ENCODE measurements around the gene LSM4.

The LSM4 gene

GRCh38 chr19:18271433-18271841 is 51.4 kb downstream of the LSM4 start:
- H3K4me1 ChIP-seq (ENCODE audit: control insufficient read depth, insufficient read depth, low read length) = peaks cover 16% of the 10 kb centered on the region
- H3K9ac ChIP-seq (ENCODE audit: low read length) = no peak overlapping the region
- no peak overlapping the region for H3K27ac ChIP-seq (ENCODE audit: low read depth, low read length)
- H3K27me3 ChIP-seq (ENCODE audit: control insufficient read depth, insufficient read depth, low read length) = no peaks in the 10 kb centered on the region
- no peak overlapping the region for H3K4me3 ChIP-seq (ENCODE audit: low read length)
- H3K36me3 ChIP-seq (ENCODE audit: control insufficient read depth, insufficient read depth, low read length) = peaks cover 5% of the 10 kb centered on the region

- Histone ChIP-seq H3K27me3 (ENCODE audit: control insufficient read depth, insufficient read depth, low read length) (no peaks in the 10 kb centered on the region), H3K4me3 (ENCODE audit: low read length) (no peak overlapping the region), H3K27ac (ENCODE audit: low read depth, low read length) (no peak overlapping the region), H3K4me1 (ENCODE audit: control insufficient read depth, insufficient read depth, low read length) (peaks cover 9% of the 10 kb centered on the region), H3K36me3 (ENCODE audit: control insufficient read depth, insufficient read depth, low read length) (peaks cover 6% of the 10 kb centered on the region), H3K9ac (ENCODE audit: low read length) (no peak overlapping the region)
Observed at GRCh38 chr19:18270326-18270725, 52.5 kb downstream of the LSM4 start.

GRCh38 chr19:18269070-18269723 is 53.7 kb downstream of the LSM4 start:
- Histone ChIP-seq H3K4me1 (ENCODE audit: control insufficient read depth, insufficient read depth, low read length) (peaks cover under 1% of the 10 kb centered on the region), H3K4me3 (ENCODE audit: low read length) (no peak overlapping the region), H3K27ac (ENCODE audit: low read depth, low read length) (no peak overlapping the region), H3K9ac (ENCODE audit: low read length) (no peak overlapping the region), H3K36me3 (ENCODE audit: control insufficient read depth, insufficient read depth, low read length) (peaks cover 6% of the 10 kb centered on the region), H3K27me3 (ENCODE audit: control insufficient read depth, insufficient read depth, low read length) (no peaks in the 10 kb centered on the region)

GRCh38 chr19:18266771-18267686 is 55.8 kb downstream of the LSM4 start:
- no peak overlapping the region for H3K9ac ChIP-seq (ENCODE audit: low read length)
- no peak overlapping the region for H3K27ac ChIP-seq (ENCODE audit: low read depth, low read length)
- no peak overlapping the region for H3K4me3 ChIP-seq (ENCODE audit: low read length)
- no peaks in the 10 kb centered on the region for H3K4me1 ChIP-seq (ENCODE audit: control insufficient read depth, insufficient read depth, low read length)
- H3K27me3 ChIP-seq (ENCODE audit: control insufficient read depth, insufficient read depth, low read length) = no peaks in the 10 kb centered on the region
- H3K36me3 ChIP-seq (ENCODE audit: control insufficient read depth, insufficient read depth, low read length) = peaks cover 6% of the 10 kb centered on the region

GRCh38 chr19:18265582-18265981 is 57.3 kb downstream of the LSM4 start:
- no peak overlapping the region for H3K4me3 ChIP-seq (ENCODE audit: low read length)
- no peaks in the 10 kb centered on the region for H3K4me1 ChIP-seq (ENCODE audit: control insufficient read depth, insufficient read depth, low read length)
- no peak overlapping the region for H3K9ac ChIP-seq (ENCODE audit: low read length)
- H3K27ac ChIP-seq (ENCODE audit: low read depth, low read length) = no peak overlapping the region
- peaks cover 6% of the 10 kb centered on the region for H3K36me3 ChIP-seq (ENCODE audit: control insufficient read depth, insufficient read depth, low read length)
- H3K27me3 ChIP-seq (ENCODE audit: control insufficient read depth, insufficient read depth, low read length) = no peaks in the 10 kb centered on the region

- no peak overlapping the region for H3K9ac ChIP-seq (ENCODE audit: low read length)
- H3K4me1 ChIP-seq (ENCODE audit: control insufficient read depth, insufficient read depth, low read length) = no peaks in the 10 kb centered on the region
- H3K27me3 ChIP-seq (ENCODE audit: control insufficient read depth, insufficient read depth, low read length) = no peaks in the 10 kb centered on the region
- H3K36me3 ChIP-seq (ENCODE audit: control insufficient read depth, insufficient read depth, low read length) = peaks cover 6% of the 10 kb centered on the region
- H3K4me3 ChIP-seq (ENCODE audit: low read length) = no peak overlapping the region
- no peak overlapping the region for H3K27ac ChIP-seq (ENCODE audit: low read depth, low read length)
Observed at GRCh38 chr19:18264971-18265540, 57.8 kb downstream of the LSM4 start.

GRCh38 chr19:18264137-18264854 is 58.6 kb downstream of the LSM4 start:
- H3K36me3 ChIP-seq (ENCODE audit: control insufficient read depth, insufficient read depth, low read length) = peaks cover 6% of the 10 kb centered on the region
- H3K27ac ChIP-seq (ENCODE audit: low read depth, low read length) = no peak overlapping the region
- no peaks in the 10 kb centered on the region for H3K27me3 ChIP-seq (ENCODE audit: control insufficient read depth, insufficient read depth, low read length)
- H3K4me3 ChIP-seq (ENCODE audit: low read length) = no peak overlapping the region
- no peak overlapping the region for H3K9ac ChIP-seq (ENCODE audit: low read length)
- H3K4me1 ChIP-seq (ENCODE audit: control insufficient read depth, insufficient read depth, low read length) = no peaks in the 10 kb centered on the region

GRCh38 chr19:18263324-18264136 is 59.3 kb downstream of the LSM4 start:
- no peak overlapping the region for H3K9ac ChIP-seq (ENCODE audit: low read length)
- no peaks in the 10 kb centered on the region for H3K27me3 ChIP-seq (ENCODE audit: control insufficient read depth, insufficient read depth, low read length)
- H3K4me3 ChIP-seq (ENCODE audit: low read length) = no peak overlapping the region
- H3K36me3 ChIP-seq (ENCODE audit: control insufficient read depth, insufficient read depth, low read length) = peaks cover 6% of the 10 kb centered on the region
- H3K4me1 ChIP-seq (ENCODE audit: control insufficient read depth, insufficient read depth, low read length) = no peaks in the 10 kb centered on the region
- H3K27ac ChIP-seq (ENCODE audit: low read depth, low read length) = no peak overlapping the region

GRCh38 chr19:18262917-18263316 is 60.0 kb downstream of the LSM4 start:
- no peak overlapping the region for H3K27ac ChIP-seq (ENCODE audit: low read depth, low read length)
- H3K27me3 ChIP-seq (ENCODE audit: control insufficient read depth, insufficient read depth, low read length) = no peaks in the 10 kb centered on the region
- no peaks in the 10 kb centered on the region for H3K4me1 ChIP-seq (ENCODE audit: control insufficient read depth, insufficient read depth, low read length)
- no peak overlapping the region for H3K4me3 ChIP-seq (ENCODE audit: low read length)
- no peak overlapping the region for H3K9ac ChIP-seq (ENCODE audit: low read length)
- H3K36me3 ChIP-seq (ENCODE audit: control insufficient read depth, insufficient read depth, low read length) = peaks cover 6% of the 10 kb centered on the region

- H3K4me3 ChIP-seq (ENCODE audit: low read length) = no peak overlapping the region
- H3K27me3 ChIP-seq (ENCODE audit: control insufficient read depth, insufficient read depth, low read length) = no peaks in the 10 kb centered on the region
- H3K9ac ChIP-seq (ENCODE audit: low read length) = no peak overlapping the region
- peaks cover 6% of the 10 kb centered on the region for H3K36me3 ChIP-seq (ENCODE audit: control insufficient read depth, insufficient read depth, low read length)
- H3K4me1 ChIP-seq (ENCODE audit: control insufficient read depth, insufficient read depth, low read length) = no peaks in the 10 kb centered on the region
- H3K27ac ChIP-seq (ENCODE audit: low read depth, low read length) = no peak overlapping the region
Observed at GRCh38 chr19:18262144-18262543, 60.7 kb downstream of the LSM4 start.

GRCh38 chr19:18261474-18261873 is 61.4 kb downstream of the LSM4 start:
- Histone ChIP-seq H3K36me3 (ENCODE audit: control insufficient read depth, insufficient read depth, low read length) (peaks cover 1% of the 10 kb centered on the region), H3K27ac (ENCODE audit: low read depth, low read length) (no peak overlapping the region), H3K27me3 (ENCODE audit: control insufficient read depth, insufficient read depth, low read length) (no peaks in the 10 kb centered on the region), H3K4me1 (ENCODE audit: control insufficient read depth, insufficient read depth, low read length) (no peaks in the 10 kb centered on the region), H3K9ac (ENCODE audit: low read length) (no peak overlapping the region), H3K4me3 (ENCODE audit: low read length) (no peak overlapping the region)

Data from rectal smooth muscle tissue (tissue), 1 donor.